Thoracic aorta (tissue), 2 donors: ENCODE data around the gene TLR2. TPM values are rescaled to one million over a fixed set of nuclear protein-coding genes. Genes with fewer than 3 reads are reported as not detected.

Experiments used
- ATAC-seq: fragments of 150-250 bp; one replicate; pipeline ENCODE4 v1.8.0; 2017; ENCODE audit warnings: low read depth; ENCODE audit not compliant: insufficient number of reproducible peaks, low FRiP score
- DNase-seq: peaks from one replicate; pipeline ENCODE4 v3.0.0-alpha.2; 2020; ENCODE audit warnings: low spot score
- H3K27ac ChIP-seq, 2 donors: fragments of 200-600 bp; sonication (generic); 1 replicate in 1 of 2; 2 replicates in 1 of 2; pipeline ENCODE4 v1.5.1; 2016; ENCODE audit warnings: mild to moderate bottlenecking in 2 of 2, moderate library complexity in 2 of 2
- H3K27me3 ChIP-seq: fragments of 200-600 bp; sonication (generic); replicated peaks from 2 replicates; pipeline ENCODE4 v1.6.0; 2016; ENCODE audit warnings: mild to moderate bottlenecking; ENCODE audit not compliant: insufficient read depth
- H3K36me3 ChIP-seq: fragments of 200-600 bp; sonication (generic); one replicate; pipeline ENCODE4 v1.5.1; 2016
- H3K4me1 ChIP-seq, 2 donors: fragments of 200-600 bp; sonication (generic); 1 replicate in 1 of 2; 2 replicates in 1 of 2; pipeline versions ENCODE4 v1.5.1 to v1.6.0; 2016; ENCODE audit warnings: low read depth in 2 of 2, mild to moderate bottlenecking in 1 of 2; ENCODE audit not compliant: control insufficient read depth in 1 of 2
- H3K4me3 ChIP-seq: fragments of 200-600 bp; sonication (generic); 2 replicates; pipeline ENCODE4 v1.5.1; 2016; ENCODE audit warnings: mild to moderate bottlenecking
- H3K9me3 ChIP-seq: fragments of 200-600 bp; sonication (generic); 2 replicates; pipeline ENCODE4 v1.5.1; 2016
- total RNA-seq, 2 donors: library from RNA; depleted of rRNA; stranded (reverse); fragments of >200 nt; gene quantifications; one replicate each; pipeline versions ENCODE4 v1.1.0 to v1.2.3, GENCODE V29; 2016
- TF ChIP-seq, protein P1 (sequence below): fragments of 200-600 bp; sonication (generic); IDR thresholded peaks from one replicate; pipeline ENCODE4 v1.5.1; 2019; ENCODE audit warnings: antibody characterized with exemption

TLR2 gene
- total RNA-seq, 2 donors from 2014 or later: 68.5 to 77.7 TPM

DNA sequence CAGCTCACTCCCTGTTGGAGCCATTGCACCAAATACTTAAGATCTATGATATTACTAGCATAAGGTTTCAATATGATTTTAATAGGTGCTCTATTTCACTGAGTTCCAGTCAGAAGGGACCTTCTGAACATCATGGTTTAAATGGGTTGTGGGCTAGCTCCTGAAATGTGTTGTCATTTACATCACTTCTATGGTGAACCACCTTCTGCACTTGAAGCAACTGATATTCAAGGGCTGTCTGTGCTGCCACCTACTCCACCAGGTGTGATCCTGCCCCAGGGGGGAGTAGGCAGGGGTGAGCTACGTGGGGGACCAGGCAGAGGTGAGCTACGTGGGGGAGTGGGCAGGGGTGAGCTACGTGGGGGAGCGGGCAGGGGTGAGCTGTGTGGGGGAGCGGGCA lies 40.5 kb downstream of the TLR2 start:
- H3K9me3 ChIP-seq: no peaks in the 10 kb centered on the region
- no peak for DNase-seq
- no peak overlapping the region for H3K4me3 ChIP-seq
- no peak overlapping the region for H3K27ac ChIP-seq
- H3K4me1 ChIP-seq: no peaks in the 10 kb centered on the region
- TF ChIP-seq, protein P1, sequence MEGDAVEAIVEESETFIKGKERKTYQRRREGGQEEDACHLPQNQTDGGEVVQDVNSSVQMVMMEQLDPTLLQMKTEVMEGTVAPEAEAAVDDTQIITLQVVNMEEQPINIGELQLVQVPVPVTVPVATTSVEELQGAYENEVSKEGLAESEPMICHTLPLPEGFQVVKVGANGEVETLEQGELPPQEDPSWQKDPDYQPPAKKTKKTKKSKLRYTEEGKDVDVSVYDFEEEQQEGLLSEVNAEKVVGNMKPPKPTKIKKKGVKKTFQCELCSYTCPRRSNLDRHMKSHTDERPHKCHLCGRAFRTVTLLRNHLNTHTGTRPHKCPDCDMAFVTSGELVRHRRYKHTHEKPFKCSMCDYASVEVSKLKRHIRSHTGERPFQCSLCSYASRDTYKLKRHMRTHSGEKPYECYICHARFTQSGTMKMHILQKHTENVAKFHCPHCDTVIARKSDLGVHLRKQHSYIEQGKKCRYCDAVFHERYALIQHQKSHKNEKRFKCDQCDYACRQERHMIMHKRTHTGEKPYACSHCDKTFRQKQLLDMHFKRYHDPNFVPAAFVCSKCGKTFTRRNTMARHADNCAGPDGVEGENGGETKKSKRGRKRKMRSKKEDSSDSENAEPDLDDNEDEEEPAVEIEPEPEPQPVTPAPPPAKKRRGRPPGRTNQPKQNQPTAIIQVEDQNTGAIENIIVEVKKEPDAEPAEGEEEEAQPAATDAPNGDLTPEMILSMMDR: no peak
- no peak for ATAC-seq
- H3K36me3 ChIP-seq: no peaks in the 10 kb centered on the region
- no peaks in the 10 kb centered on the region for H3K27me3 ChIP-seq

DNA sequence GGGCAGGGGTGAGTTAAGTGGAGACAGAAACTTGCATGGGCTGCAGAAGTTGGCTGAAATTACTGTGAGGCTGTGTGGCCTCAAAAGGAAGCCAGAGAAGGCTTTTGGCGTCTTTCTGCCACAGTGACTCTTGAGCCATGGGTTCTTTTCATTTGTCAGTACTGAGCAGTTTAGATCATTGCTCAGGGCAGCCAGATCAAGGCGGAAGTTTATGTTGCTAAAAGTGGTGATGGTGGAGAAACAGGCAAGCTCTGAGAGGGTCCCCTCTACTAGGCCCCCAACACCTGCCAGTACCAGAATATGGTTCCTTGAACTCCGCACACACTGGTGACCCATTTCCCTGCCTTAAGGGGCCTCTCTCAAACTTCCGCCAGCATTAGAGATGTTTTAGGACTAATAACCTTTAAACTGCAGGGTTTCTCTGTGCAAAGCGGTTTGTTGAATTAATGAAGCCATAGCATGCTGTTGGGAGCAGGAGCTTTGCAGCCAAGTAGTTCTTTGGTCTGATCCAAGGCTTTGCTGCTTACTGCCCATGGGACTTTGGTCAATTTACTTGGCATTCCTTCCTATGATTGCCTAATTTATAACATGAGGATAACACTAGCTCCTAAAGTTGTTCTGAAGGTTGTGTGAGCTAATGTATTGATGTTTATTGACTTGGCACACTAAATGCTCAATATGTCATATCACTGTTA lies 41.2 kb downstream of the TLR2 start:
- DNase-seq (no peak), ATAC-seq (no peak)
- TF ChIP-seq, protein P1: no peak
- H3K4me1 ChIP-seq: no peaks in the 10 kb centered on the region
- no peak overlapping the region for H3K4me3 ChIP-seq
- no peak overlapping the region for H3K27ac ChIP-seq
- H3K27me3 ChIP-seq: no peaks in the 10 kb centered on the region
- no peaks in the 10 kb centered on the region for H3K9me3 ChIP-seq
- no peaks in the 10 kb centered on the region for H3K36me3 ChIP-seq

DNA sequence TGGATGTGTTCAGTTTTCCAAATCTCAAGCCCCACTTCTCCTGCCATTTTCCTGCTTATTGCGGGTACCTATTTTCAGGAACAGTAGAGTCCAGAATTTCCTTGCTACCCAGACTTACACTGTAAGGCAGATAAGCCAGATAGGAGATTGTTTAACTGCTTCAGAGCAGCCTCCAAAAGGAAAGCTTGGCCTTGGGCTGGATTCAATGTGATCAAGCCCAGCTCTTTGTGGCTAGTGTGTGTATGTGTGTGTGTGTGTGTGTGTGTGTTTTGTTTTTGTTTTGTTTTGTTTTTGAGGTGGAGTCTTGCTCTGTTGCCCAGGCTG lies 41.7 kb downstream of the TLR2 start:
- no peak for DNase-seq
- Histone ChIP-seq H3K4me1 (no peaks in the 10 kb centered on the region), H3K4me3 (no peak overlapping the region), H3K9me3 (no peaks in the 10 kb centered on the region), H3K36me3 (no peaks in the 10 kb centered on the region), H3K27ac (no peak overlapping the region), H3K27me3 (no peaks in the 10 kb centered on the region)
- ATAC-seq: no peak
- TF ChIP-seq, protein P1: no peak

DNA sequence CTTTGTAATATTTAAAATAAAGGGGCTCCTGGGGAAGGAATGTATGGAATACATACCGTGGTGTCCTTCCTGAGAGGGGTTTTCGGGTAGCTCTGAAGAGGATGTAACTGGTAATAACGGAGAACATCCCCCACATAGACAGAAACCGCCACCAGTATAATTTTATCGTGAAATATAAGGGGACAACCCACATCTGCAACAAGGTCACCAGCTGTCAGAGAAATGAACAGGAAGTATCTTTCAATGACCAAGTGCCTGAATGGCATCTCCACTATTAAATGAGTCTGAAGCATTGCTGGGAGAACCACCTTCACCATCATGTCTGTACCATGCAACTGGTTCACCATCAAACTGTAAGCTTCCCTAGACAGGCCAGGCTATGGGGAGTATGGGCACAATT lies 44.1 kb downstream of the TLR2 start:
- Histone ChIP-seq H3K4me1 (no peaks in the 10 kb centered on the region), H3K27ac (no peak overlapping the region), H3K4me3 (no peak overlapping the region), H3K36me3 (no peaks in the 10 kb centered on the region), H3K9me3 (no peaks in the 10 kb centered on the region), H3K27me3 (no peaks in the 10 kb centered on the region)
- ATAC-seq: no peak
- DNase-seq: no peak
- TF ChIP-seq, protein P1: no peak

DNA sequence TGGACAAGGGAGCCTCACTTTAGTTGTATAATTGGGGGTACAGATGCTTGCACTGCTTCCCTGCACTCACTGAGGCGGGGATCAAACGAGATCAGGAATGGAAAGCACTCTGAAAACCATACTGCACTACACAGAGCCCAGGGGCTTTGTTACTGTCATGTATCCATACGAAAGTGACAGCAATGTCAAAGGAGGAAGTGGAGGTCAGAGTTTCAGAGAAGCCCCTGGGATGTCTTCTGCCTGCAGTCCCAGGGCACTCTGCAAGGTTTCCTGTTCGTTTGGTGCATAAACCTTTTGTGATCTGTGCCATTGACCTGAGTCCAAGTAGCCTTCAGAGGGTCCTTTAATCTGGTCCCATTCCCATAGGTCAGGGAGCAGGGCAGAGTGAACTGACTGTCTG lies 44.6 kb downstream of the TLR2 start:
- H3K27ac ChIP-seq: no peak overlapping the region
- H3K27me3 ChIP-seq: no peaks in the 10 kb centered on the region
- H3K4me3 ChIP-seq: no peak overlapping the region
- TF ChIP-seq, protein P1: no peak
- H3K36me3 ChIP-seq: no peaks in the 10 kb centered on the region
- DNase-seq (no peak), ATAC-seq (no peak)
- no peaks in the 10 kb centered on the region for H3K9me3 ChIP-seq
- no peaks in the 10 kb centered on the region for H3K4me1 ChIP-seq
